GDM1 (cell line): ENCODE measurements around the gene DAB1.

Source experiments
- DNase-seq: peaks from one replicate; lab custom pipeline; 2025; lab: John Stamatoyannopoulos, UW

DAB1 gene

DNA sequence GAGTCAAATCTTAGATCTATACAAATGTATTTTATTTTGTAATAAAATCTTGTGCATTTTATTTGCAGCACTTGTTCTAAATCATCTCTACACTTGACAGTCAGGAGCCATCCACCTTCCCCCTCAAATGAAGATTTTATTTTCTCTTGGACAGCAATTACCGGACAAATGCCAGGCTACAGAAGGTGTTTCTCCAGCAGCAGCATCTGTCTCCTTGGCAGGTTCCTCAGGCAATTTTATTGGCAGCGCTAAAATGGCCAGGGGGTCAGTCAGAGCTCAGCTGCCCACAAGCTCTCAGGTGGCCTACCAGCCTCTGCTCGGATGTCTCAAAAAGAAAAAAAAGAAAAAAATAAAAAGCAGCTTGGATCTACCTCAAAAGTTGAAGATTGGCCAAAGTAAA lies 107.6 kb downstream of the DAB1 start:
- DNase-seq, result no peak

DNA sequence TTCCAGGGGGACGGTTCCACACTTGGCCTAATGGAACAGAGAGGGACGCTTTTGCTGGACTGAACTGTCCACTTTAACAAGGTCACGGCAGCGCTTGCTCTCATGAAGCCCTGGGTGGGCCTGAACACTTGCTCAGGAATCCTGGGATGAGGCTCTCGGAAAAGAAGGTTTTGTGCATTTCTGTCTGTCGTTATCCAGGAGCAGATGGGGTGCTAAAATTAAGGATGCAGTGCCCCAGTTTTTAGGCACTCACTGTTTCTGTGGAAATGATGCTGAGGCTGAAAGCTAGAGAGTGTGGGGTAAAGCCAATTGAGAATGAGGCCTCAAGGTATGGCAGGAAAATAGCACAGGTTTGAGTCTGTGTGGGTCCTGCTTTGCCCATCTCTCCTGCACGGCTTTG lies 111.0 kb downstream of the DAB1 start:
- DNase-seq, result no peak

DNA sequence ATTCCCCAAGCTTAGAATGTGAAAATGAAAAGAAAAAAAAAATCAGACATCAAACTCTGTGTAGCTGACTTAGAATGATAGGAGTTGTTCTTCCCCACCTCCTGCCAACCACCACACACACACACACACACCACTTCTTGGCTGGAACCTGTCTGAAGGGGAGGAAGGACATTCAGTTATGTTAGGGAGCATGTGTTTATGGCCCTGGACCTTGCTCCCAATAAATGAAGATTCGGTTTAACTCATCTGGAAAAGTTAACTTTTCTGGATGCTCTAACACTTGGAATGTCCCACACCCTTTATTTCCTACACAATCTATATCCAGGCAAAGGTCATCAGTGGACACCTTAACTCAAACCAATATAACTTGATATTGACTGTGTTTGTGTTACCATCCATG lies 112.4 kb downstream of the DAB1 start:
- DNase-seq, result no peak

DNA sequence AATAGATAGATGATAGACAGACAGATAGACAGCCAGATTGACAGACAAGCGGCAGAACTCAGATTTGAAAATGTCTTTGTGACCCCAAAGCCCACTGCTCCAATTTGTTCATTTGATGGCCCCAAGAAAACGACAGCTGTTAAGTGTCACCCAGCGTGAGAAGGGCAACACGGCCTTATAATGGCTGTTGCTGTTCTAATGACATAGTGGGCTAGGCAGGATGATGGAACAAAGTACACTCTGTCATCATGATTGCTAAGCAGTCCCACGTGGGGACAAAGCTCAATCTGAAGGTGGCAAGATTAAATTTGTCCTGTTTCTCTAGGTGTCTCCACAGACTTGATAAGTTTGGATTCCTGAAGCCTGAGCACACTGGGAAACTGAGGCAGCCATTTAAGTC lies 112.9 kb downstream of the DAB1 start:
- no peak for DNase-seq

DNA sequence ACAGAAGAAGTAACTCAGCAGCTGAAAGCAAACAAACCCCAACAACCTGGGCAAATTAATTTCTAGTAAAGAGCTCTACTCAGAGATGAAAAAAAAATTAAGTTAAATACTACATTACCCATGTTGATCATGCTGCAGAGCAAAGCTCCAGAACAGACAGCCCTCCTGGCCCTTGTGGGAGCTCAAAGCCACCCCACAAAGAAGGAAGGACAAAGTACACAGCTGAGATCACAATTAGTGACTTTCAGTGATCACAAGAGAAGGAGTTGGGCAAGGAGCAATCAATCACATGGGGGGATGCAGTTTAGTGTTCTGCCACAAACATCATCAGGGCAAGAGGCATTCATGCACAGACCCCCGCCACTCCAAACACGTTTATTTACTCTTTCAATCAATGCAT lies 114.2 kb downstream of the DAB1 start:
- DNase-seq, result no peak

DNA sequence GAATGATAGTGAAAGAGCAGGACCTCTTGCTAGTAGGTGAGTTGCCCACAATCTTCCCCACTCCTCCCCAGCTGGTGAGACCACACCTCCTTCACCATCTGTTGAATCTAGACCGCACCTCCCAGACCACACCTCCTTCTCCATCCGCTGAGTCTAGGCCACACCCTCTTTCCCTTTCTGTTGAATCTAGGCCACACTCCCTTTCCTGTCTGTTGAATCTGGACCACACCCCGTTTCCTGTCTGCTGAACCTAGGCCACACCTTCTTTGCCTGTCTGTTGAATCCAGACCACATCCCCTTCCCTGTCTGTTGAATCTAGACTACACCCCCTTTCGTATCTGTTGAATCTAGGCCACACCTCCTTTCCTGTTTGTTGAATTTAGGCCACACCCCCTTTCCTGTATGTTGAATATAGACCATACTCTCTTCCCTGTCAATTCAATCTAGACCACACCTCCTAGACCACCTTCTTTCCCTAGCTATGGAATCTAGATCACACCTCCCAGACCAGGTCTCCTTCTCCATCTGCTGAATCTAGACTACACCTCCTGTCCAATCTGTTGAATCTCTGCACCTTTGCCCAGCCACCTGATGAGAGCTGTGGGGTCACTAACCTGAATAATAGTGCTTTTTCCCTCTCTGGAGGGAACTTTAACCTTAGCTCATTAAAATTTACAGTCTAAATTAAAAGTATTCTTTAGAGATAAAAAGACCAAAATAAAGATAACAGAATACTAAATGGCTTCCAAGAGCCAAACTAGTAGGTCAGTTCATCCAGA lies 116.3 kb downstream of the DAB1 start:
- DNase-seq, result no peak

DNA sequence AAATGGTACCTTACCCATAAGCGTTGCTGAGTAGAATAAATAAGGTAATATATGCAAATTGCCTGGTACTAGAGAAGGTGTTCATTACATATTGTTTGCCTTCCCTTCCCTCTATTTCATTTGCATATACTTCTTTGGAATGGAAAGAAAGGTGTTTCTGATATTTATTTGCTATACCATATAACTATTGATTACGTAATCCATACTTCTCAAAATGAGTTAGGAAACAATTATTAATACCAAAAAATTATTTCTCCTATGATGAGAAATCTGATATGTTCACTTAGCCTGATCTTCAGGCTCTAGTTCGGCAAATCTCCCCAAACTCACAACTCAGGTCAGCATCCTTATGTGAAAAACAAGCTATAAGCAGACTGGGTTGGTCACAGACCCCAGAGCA lies 119.3 kb downstream of the DAB1 start:
- no peak for DNase-seq

DNA sequence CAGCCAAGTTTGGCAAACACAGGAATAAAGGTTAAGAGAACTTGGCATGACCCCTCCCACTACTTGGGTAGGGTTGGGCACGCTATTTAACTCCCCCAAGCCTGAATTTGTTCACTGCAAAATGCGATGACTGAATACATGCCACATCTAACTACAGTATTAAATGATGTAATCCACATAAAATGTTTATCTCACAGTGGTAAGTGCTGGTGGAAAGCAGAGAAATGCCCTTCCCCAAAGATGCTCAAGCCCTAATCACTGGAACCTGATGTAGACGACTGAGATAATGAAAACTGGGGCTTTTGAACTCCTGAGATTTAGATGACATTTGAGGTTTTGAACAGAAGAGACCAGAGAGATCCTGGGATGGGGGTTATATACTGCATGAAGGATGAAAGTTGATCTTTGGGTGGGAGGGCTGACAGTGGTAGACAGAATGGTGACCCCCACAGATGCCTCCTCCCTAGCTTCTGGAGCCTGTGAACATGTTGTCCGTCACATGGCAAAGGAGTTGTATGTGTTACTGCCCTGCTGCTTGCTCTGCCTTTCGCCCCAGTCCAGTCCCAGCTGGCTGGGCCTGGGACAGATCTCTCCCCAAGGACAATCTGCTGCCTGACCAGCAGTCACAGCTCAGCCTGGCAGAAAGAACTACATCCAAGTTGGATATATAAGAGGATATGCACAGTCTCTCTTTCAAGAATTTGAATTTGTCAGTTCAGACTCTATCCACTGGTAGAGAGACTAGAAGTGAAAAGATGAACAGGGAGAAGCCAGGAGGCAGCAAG lies 120.9 kb downstream of the DAB1 start:
- no peak for DNase-seq

DNA sequence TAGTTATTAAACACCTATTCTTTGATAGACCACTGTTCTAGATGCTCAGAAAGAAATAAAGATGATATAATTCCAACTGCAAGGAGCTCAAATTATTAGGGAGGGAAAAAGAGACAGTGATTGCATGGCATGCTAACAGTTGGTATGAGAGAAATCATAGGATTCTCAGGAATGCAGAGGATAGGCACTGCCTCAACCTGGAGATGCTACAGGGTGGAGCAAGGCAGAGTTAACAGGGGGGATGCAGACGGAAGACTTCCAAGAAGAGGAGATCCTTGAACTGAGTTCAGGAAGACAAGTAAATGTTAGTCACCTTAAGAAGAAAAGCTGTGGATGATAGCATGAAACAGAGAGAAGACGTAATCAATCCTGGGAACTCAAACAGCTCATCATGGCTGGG lies 123.7 kb downstream of the DAB1 start:
- DNase-seq, result no peak

DNA sequence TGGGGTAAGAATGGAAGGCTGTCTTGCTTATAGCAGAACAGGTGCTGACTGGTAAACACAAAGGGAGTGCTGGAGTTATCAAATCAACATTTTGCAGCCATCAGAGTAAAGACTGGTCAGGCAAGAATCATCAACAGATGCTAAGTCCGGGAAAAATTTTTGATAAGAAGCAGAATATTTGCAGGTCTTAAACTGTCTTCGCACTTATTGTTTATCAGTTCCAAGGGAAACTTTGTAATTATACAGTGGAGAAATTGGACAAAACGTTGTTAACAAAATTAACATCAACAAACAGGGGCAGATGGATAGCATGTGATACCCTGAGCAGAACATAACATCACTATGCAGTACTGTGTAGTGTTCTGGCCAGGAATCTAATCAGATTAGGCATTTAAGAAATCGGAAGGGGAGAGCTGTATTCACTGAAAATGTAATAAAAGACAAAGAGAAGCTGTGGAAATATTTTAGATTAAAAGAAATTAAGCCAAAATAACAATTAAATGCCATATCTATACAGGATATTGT lies 127.1 kb downstream of the DAB1 start:
- DNase-seq, result no peak

DNA sequence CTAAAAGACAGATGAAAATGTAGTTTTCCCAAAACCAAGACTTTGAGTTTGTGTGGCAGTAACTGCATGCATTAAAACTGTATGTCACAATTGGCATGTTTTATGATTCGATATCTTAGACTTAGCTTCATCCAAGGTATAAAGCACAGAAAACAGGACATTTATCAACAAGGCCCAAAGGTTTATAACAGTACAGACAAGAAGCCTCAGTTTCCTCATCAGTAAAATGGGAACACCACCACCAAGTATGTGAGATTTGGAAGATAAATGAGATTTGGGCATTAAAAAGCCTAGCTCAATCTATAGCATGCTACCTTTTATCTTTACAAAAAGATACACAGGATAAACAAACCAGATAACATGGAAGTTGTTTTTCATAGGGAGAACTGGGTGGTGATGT lies 128.5 kb downstream of the DAB1 start:
- no peak for DNase-seq

DNA sequence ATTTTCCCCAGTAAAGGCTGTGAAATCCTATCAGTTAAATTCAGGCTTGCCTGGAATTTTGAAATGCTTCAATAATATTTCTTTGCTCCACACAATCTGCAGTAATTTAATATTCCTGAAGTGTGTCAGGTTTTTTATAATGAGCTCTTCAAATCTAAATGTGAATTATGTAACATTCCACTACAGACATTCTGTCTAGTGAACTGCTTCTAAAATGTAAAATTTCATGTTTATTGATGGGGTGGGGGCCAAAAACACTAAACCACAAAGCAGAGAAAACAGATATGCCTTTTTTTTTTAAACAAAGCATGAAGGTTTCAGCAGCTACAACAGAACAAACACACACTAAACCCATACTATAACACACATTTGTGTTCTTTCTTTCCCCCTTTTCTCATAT lies 129.7 kb downstream of the DAB1 start:
- DNase-seq, result no peak

DNA sequence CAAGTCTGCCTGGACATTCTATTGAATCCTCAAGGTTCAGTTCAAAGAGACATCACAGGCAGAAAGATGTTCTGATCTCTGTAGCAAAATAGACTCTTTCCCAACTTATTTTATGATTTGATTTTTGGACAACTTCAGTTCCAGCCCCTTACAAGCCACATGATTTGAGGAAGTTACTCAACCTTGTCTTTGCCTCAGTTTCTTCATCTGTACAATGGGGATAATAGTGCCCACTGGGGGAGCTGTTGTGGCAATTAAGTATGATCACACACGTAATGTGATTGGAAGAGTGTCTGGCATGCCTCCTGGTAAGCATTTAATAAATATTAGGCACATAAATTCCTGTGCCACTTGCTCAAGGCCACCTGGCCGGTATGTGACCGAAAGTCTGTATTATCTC lies 130.6 kb downstream of the DAB1 start:
- no peak for DNase-seq

DNA sequence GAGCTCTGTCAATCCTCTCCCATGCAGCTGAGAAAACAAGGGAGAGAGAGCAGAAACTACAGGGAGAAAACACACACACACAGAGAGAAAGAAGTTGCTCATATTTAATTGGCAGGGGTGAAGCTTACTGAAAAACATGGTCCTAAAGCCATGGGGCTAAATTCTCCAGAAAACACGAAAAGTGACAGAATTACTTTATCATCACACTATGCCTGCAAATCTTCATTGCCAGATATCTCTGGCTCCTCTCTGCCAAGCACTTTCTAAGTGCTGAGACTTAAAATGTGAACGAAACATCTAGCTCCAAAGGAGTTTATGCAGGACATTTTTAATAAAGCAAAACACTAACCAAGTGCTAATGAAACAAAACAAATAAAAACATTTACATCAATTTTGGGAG lies 134.1 kb downstream of the DAB1 start:
- no peak for DNase-seq

DNA sequence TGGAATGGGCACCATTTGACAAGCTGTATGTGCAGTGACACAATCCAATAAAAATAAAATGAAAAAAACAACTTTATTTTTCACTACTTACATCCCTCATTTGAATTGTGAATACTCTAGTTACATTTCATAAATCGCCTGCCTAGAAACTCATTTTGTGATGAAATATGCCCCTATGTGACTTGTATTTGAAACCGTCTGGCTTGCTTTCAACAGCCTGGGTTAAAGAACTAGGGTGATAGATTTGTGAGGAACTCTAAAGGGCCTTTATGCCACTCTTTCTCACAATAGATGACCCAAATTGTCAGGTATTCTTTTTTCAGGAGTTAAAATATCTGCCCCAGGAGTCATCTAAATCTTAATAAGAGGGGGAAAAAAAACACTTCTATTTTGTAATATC lies 137.9 kb downstream of the DAB1 start:
- no peak for DNase-seq

DNA sequence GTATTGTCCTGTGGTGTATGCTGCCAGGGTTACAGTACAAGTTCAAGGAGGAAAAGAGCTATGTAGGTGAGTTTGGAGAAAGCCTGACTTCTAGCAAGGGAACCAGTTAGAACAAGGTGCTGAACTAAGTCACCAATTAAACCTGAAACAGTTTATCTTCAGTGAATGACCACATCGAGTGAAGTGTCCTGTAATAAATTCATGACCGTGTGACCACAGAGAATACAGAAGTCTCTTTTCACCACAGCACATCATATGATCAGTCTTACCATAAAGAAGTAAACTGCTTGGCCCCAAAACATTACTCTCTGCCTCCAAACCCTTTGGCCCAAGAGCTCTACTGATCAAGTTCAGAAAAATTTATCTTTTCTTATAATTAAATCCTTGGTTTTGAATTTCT lies 141.4 kb downstream of the DAB1 start:
- no peak for DNase-seq

DNA sequence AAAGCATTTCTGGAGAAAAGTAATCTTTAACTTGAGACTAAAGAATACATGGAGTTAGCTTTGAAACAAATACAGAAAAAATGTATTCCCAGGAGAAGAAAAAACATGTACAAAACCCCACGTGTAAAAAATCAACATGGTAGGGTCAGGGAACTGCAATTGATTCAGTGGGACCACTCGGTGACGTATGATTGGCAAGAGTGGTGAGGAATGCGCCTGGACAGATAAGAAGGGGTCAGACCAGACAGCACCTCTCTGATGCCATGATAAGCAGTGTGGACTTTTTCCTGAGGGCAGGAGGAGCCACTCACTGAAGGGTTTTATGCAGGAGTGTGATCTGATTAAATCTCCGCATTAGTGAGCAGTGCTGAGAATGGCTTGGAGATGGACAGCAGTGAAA lies 142.5 kb downstream of the DAB1 start:
- no peak for DNase-seq

DNA sequence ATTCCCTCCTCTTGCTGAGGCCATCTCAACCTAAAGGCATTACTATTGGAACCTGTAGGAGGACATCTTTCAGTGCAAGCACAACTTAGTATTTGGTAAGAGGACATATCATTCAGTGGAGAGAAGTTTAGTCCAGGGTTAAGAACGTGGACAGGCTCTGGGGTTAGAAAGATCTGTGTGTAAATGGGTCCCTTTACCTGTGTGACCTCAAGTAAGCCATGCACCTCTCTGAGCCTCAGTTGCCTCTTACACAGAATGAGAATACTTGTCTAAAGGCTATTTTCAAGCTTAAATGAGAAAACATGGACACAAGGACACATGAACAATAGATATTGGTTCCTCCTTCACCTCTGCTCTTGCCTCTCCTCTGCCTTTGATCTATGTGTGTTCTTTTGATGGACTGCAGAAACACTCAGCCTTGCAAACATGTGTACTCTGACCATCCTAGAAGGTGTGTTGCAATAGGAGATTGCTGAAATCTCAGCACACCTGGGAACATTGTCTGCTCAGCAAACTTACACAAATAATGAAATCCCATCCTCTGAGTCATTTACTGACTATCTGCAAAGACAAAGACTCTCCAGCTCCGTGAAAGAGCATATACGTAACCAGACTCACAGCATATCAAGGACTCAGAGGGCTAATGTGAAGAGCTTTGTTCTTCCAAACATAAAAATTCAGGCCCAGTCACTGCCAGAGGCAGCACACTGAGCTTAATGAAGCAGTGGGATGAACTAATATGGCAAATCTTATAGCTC lies 143.8 kb downstream of the DAB1 start:
- DNase-seq, result no peak

DNA sequence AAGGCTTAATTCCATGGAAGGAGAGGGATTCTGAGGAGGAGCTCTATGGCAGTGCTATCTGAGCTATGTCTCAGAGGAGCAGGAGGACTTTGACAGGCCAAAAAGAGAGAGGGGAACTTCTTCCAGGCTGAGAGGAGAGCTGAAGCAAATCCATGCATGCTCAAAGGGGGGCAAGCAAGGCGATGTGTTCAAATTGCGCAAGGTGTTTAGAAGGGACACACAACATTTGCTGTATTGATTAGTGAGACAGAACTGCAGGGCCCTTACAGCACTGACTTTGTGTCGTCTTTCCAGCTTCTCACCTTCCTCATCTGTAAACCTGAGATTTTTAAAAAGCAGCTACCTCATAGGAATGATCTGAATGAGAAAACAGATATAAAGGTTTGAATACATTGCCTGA lies 145.3 kb downstream of the DAB1 start:
- no peak for DNase-seq

DNA sequence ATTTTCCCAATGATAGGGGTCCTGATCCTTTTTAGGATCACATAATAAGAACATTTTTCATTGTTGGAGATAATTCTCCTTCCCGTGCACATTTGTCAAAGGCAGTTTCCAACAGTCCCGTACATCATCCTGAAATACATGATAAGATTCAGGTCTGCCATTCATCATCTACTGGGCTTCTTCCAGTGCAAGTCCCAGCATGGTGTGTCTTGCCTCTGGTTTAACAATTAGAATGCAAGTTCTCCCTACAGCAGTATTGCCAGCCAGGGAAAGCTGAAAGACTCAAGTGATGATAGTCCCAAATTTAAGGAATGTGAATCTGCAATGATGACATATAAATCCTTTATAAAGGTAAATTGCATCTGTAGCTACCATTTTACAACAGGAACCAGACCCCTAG lies 146.2 kb downstream of the DAB1 start:
- no peak for DNase-seq

DNA sequence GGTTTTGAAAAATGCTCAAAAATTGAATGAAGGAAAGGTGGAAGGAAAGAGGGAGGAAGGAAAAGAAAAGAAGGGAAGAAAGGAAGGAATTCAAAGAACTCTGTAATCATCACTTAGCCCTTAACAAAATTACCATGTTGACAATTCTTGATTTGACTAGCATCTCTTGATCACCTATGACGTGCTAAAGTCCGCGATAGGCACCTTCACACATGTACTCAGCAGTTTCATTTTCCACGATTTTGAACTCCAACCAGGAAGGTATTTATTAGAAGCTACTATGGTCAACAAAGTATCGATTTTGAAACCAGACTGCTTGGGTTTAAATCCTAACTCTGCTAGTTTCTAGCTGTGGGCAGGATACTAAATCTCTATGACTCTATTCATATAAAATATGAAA lies 146.9 kb downstream of the DAB1 start:
- no peak for DNase-seq

DNA sequence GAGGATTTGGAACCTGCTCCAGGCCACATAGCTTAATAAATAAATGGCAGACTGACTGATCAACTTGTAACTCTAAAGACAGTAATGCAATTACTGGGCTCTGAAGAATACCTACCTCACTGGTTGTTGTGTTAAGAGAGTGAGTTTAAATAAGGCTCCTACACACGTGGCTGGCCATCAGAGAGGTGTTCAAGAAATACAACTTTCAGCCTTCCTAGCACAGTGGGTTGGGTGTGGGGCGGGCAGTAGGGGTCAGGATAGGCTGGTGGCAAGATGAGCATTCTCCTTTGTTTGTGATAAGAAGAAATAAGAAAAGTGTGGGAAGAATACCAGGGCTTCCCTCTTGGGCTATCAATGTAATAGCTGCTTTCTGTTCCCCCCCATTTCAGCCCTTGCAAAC lies 151.3 kb downstream of the DAB1 start:
- no peak for DNase-seq

DNA sequence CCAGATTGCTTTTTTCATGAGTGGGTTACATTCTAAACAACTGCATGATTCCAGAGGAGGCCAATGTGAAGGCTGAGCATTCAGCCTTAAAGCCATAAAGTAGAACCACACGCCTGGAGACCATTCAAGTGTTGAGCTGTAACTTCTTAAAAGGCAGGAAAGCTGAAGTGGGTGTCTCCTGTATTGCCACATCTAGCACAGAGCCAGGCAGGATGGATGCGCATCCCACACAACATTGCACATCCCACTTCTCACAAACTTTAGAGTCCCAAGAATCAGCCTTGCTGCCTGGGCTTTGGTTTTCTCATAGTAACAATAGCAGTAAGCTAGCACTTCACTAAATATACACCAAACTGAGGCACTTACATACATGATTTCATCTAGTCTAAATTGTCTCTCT lies 151.7 kb downstream of the DAB1 start:
- no peak for DNase-seq
